NT2/D1 (cell line): ENCODE data around the gene SLC5A3.

Experiments used
- SUZ12 ChIP-seq: IDR thresholded peaks from 2 replicates; pipeline ENCODE4 v1.6.1; 2011; ENCODE audit not compliant: insufficient read length, insufficient read depth; ENCODE audit errors: extremely low read depth
- ZNF274 ChIP-seq: IDR thresholded peaks from 2 replicates; pipeline ENCODE4 v1.6.1; 2011; ENCODE audit warnings: mild to moderate bottlenecking, low read depth, low read length

GRCh38 chr21:34082769-34083168 lies 9.4 kb downstream of the SLC5A3 start:
- TF ChIP-seq ZNF274 (no peak), SUZ12 (no peak)
